HEK293 (cell line): Measurements from ENCODE around the gene CDH26.

Experiments
- CTCF ChIA-PET: fragments of 350-600 bp; formaldehyde crosslinking; extraction: SDS; loops from one replicate; lab custom pipeline; 2021; ENCODE audit warnings: antibody characterized with exemption; lab: Yijun Ruan, JAX
- POLR2A ChIA-PET: fragments of 300-600 bp; formaldehyde crosslinking; extraction: SDS; loops from one replicate; lab custom pipeline; 2020; ENCODE audit warnings: antibody characterized with exemption, inconsistent platforms; lab: Yijun Ruan, JAX
- H3K27ac ChIP-seq: fragments of 200-500 bp; sonication (Bioruptor generic); 2 replicates; pipeline ENCODE4 v1.5.1; 2014; ENCODE audit warnings: low read depth, low read length, control low read depth, inconsistent platforms; ENCODE audit errors: extremely low read depth
- H3K36me3 ChIP-seq, 2 experiments: fragments of 200-500 bp in 1 of 2; sonication (Bioruptor generic) in 1 of 2; 1 replicate in 1 of 2; 2 replicates in 1 of 2; pipeline ENCODE4 v1.5.1; 2014 to 2017; ENCODE audit warnings: inconsistent platforms in 2 of 2, low read length in 2 of 2; ENCODE audit not compliant: control insufficient read depth in 2 of 2, insufficient read depth in 1 of 2
- H3K4me1 ChIP-seq: fragments of 200-500 bp; sonication (Bioruptor generic); 2 replicates; pipeline ENCODE4 v1.5.1; 2014; ENCODE audit warnings: mild to moderate bottlenecking, low read length, inconsistent platforms; ENCODE audit not compliant: control insufficient read depth, insufficient read depth
- H3K4me3 ChIP-seq: 2 replicates; pipeline ENCODE4 v1.5.1; 2011; ENCODE audit warnings: low read depth, mild to moderate bottlenecking, control low read depth, low read length, moderate library complexity
- H3K9me3 ChIP-seq: fragments of 200-500 bp; sonication (Bioruptor generic); 2 replicates; pipeline ENCODE4 v1.5.1; 2014; ENCODE audit warnings: low read depth, low read length, inconsistent platforms; ENCODE audit not compliant: control insufficient read depth, insufficient read depth
- MEIS1 ChIP-seq: sonication (generic); formaldehyde crosslinking; IDR thresholded peaks from 2 replicates; pipeline ENCODE4 v1.8.1; 2022; ENCODE audit warnings: missing genetic modification reagents, mild to moderate bottlenecking, borderline replicate concordance
- PBX3 ChIP-seq: sonication (generic); formaldehyde crosslinking; IDR thresholded peaks from 2 replicates; pipeline ENCODE4 v1.8.1; 2022; ENCODE audit warnings: mild to moderate bottlenecking, moderate library complexity, missing genetic modification reagents
- PRDM1 ChIP-seq: fragments of 450-650 bp; formaldehyde crosslinking; IDR thresholded peaks from 2 replicates; pipeline ENCODE4; 2016; ENCODE audit warnings: missing biosample characterization, missing genetic modification characterization
- PRDM6 ChIP-seq: fragments of 450-650 bp; formaldehyde crosslinking; IDR thresholded peaks from 2 replicates; pipeline ENCODE4 v1.5.1; 2017; ENCODE audit warnings: missing biosample characterization, missing genetic modification characterization
- REPIN1 ChIP-seq: fragments of 450-650 bp; formaldehyde crosslinking; IDR thresholded peaks from 2 replicates; pipeline ENCODE4 v1.5.1; 2017; ENCODE audit warnings: missing biosample characterization, missing genetic modification characterization, low read depth
- TSHZ1 ChIP-seq: fragments of 450-650 bp; formaldehyde crosslinking; IDR thresholded peaks from 2 replicates; pipeline ENCODE4 v1.5.1; 2016; ENCODE audit warnings: missing biosample characterization, missing genetic modification characterization, borderline replicate concordance
- ZBTB1 ChIP-seq: fragments of 450-650 bp; formaldehyde crosslinking; IDR thresholded peaks from 2 replicates; pipeline ENCODE4 v1.5.1; 2016; ENCODE audit warnings: missing biosample characterization, missing genetic modification characterization
- ZBTB48 ChIP-seq: fragments of 450-650 bp; formaldehyde crosslinking; IDR thresholded peaks from 2 replicates; pipeline ENCODE4 v1.5.1; 2016; ENCODE audit warnings: missing biosample characterization, missing genetic modification characterization
- ZNF112 ChIP-seq: fragments of 450-650 bp; formaldehyde crosslinking; IDR thresholded peaks from 2 replicates; pipeline ENCODE4 v1.5.0; 2017; ENCODE audit warnings: missing biosample characterization, missing genetic modification characterization
- ZNF121 ChIP-seq: fragments of 450-650 bp; formaldehyde crosslinking; IDR thresholded peaks from 2 replicates; pipeline ENCODE4 v1.5.1; 2016; ENCODE audit warnings: missing biosample characterization, missing genetic modification characterization
- ZNF146 ChIP-seq: fragments of 450-650 bp; formaldehyde crosslinking; IDR thresholded peaks from 2 replicates; pipeline ENCODE4 v1.5.1; 2016; ENCODE audit warnings: missing biosample characterization, missing genetic modification characterization
- ZNF404 ChIP-seq: fragments of 450-650 bp; formaldehyde crosslinking; IDR thresholded peaks from 2 replicates; pipeline ENCODE4 v1.5.1; 2017; ENCODE audit warnings: missing biosample characterization, missing genetic modification characterization
- ZNF423 ChIP-seq: fragments of 450-650 bp; formaldehyde crosslinking; IDR thresholded peaks from 2 replicates; pipeline ENCODE4 v1.5.1; 2016; ENCODE audit warnings: missing biosample characterization, missing genetic modification characterization
- ZNF544 ChIP-seq: fragments of 450-650 bp; formaldehyde crosslinking; IDR thresholded peaks from 2 replicates; pipeline ENCODE4 v1.5.0; 2017; ENCODE audit warnings: missing biosample characterization, missing genetic modification characterization
- ZNF585B ChIP-seq: fragments of 450-650 bp; formaldehyde crosslinking; IDR thresholded peaks from 2 replicates; pipeline ENCODE4 v1.5.1; 2016; ENCODE audit warnings: missing biosample characterization, missing genetic modification characterization
- ZNF621 ChIP-seq: fragments of 450-650 bp; formaldehyde crosslinking; IDR thresholded peaks from 2 replicates; pipeline ENCODE4 v1.5.1; 2017; ENCODE audit warnings: missing biosample characterization, missing genetic modification characterization
- ZNF624 ChIP-seq: fragments of 450-650 bp; formaldehyde crosslinking; IDR thresholded peaks from 2 replicates; pipeline ENCODE4 v1.5.1; 2017; ENCODE audit warnings: missing biosample characterization, missing genetic modification characterization
- ZNF654 ChIP-seq: fragments of 450-650 bp; formaldehyde crosslinking; IDR thresholded peaks from 2 replicates; pipeline ENCODE4 v1.5.1; 2016; ENCODE audit warnings: low read depth, missing biosample characterization, missing genetic modification characterization
- ZNF660 ChIP-seq: fragments of 450-650 bp; IDR thresholded peaks from 2 replicates; pipeline ENCODE4 v1.5.1; 2018; ENCODE audit warnings: missing biosample characterization, mild to moderate bottlenecking, missing genetic modification characterization
- ZNF701 ChIP-seq: fragments of 450-650 bp; formaldehyde crosslinking; IDR thresholded peaks from 2 replicates; pipeline ENCODE4 v1.5.1; 2016; ENCODE audit warnings: missing biosample characterization, missing genetic modification characterization

CDH26 gene

GRCh38 chr20:59999502-59999901, 41.3 kb downstream of the CDH26 start:
- peaks cover 8% of the 10 kb centered on the region; the same call in 1 of the 2 replicates for H3K4me1 ChIP-seq
- no peak for TF ChIP-seq ZNF121 (tag by site-specific recombination)
- no peak for TF ChIP-seq ZNF624 (tag by site-specific recombination)
- TF ChIP-seq ZNF404, result no peak
- no peak for TF ChIP-seq ZNF544 (tag by site-specific recombination)
- TF ChIP-seq ZNF621 (tag by site-specific recombination), result no peak
- TF ChIP-seq ZNF423, result no peak
- no peak for TF ChIP-seq ZNF660 (tag by site-specific recombination)
- TF ChIP-seq PBX3 (CRISPR knock-in tag), result no peak
- no peak for TF ChIP-seq REPIN1 (tag by site-specific recombination)
- no peak for TF ChIP-seq ZNF585B (tag by site-specific recombination)
- TF ChIP-seq ZNF654 (tag by site-specific recombination), result no peak
- TF ChIP-seq PRDM1 (tag by site-specific recombination), result no peak
- no peak for TF ChIP-seq ZNF701
- no peak for TF ChIP-seq ZBTB1 (tag by site-specific recombination)
- TF ChIP-seq MEIS1 (CRISPR knock-in tag), result no peak
- no peak for TF ChIP-seq ZNF146 (tag by site-specific recombination)
- TF ChIP-seq ZNF112 (tag by site-specific recombination), result no peak
- no peaks in the 10 kb centered on the region for H3K9me3 ChIP-seq
- H3K27ac ChIP-seq, result no peak overlapping the region
- H3K36me3 ChIP-seq, result no peaks in the 10 kb centered on the region
- no peak overlapping the region for H3K4me3 ChIP-seq
- CTCF ChIA-PET, result interaction anchor here (0.9 kb wide), 1 partner anchor 9 kb away, joined by 3 read pairs; no protein-coding TSS in a partner anchor
- POLR2A ChIA-PET, result no interaction called here

- Histone ChIP-seq H3K4me3 (no peak overlapping the region), H3K27ac (no peak overlapping the region), H3K9me3 (no peaks in the 10 kb centered on the region), H3K4me1 (peaks cover 8% of the 10 kb centered on the region; the same call in 1 of the 2 replicates), H3K36me3 (no peaks in the 10 kb centered on the region)
- ChIA-PET CTCF (interaction anchor here (1.2 kb wide), 1 partner anchor 7 kb away, joined by 3 read pairs; no protein-coding TSS in a partner anchor), POLR2A (no interaction called here)
- TF ChIP-seq TSHZ1 (tag by site-specific recombination) (peak; percentile 45; the same call in 1 of the 2 replicates), ZBTB48 (no peak), MEIS1 (CRISPR knock-in tag) (peak; percentile 49; the same call in 1 of the 2 replicates), ZNF701 (no peak), PRDM6 (tag by site-specific recombination) (peak; percentile 40; the same call in 1 of the 2 replicates)
- TF ChIP-seq, all 188 proteins: peak for 3
These were observed 42.2 kb downstream of the CDH26 start for GRCh38 chr20:60000271-60001042.
